Measurements from ENCODE around the gene GLI1. TPM values are rescaled to one million over a fixed set of nuclear protein-coding genes. Genes with fewer than 3 reads are reported as not detected.

Gene GLI1
- total RNA-seq, 1 experiment from 2014 or later, result 6.4 TPM

GRCh38 chr12:57461917-57462250 lies 2.3 kb downstream of the GLI1 start:
- H3K9me2 ChIP-seq (ENCODE audit: insufficient read depth), result no peaks in the 10 kb centered on the region
- CTCF ChIA-PET, result interaction anchor here (0.6 to 1.7 kb wide), 4 partner anchors 9 to 248 kb away, joined by 3 to 7 read pairs (median 4); no protein-coding TSS in a partner anchor
- H3K36me3 ChIP-seq (ENCODE audit: control insufficient read depth in 1 of 2, insufficient read depth in 2 of 2, low read length in 2 of 2), result no peaks in the 10 kb centered on the region
- H3K4me1 ChIP-seq (ENCODE audit: control insufficient read depth in 1 of 2, insufficient read depth in 2 of 2, low read length in 2 of 2), result peaks cover 20 to 44% of the 10 kb centered on the region in 2 experiments
- RAD21 ChIA-PET (ENCODE audit: low non-redundant PET in 1 of 2, low total read pairs in 2 of 2, uncharacterized antibody in 2 of 2, unreplicated experiment in 2 of 2), result no interaction called here
- H2AFZ ChIP-seq (ENCODE audit: low read depth, low read length, poor library complexity, severe bottlenecking), result no peak overlapping the region
- no TSS peak for BruUV-seq (replicated peaks)
- H3K79me2 ChIP-seq (ENCODE audit: insufficient read depth, low read length), result no peaks in the 10 kb centered on the region
- H3K27ac ChIP-seq (ENCODE audit: low read depth, low read length), result peak overlapping the region; percentile 65
- H3K9ac ChIP-seq (ENCODE audit: low read length), result peak overlapping the region; percentile 56
- POLR2A ChIA-PET, result no interaction called here
- H3K4me3 ChIP-seq (replicated peaks in 1 of 2; ENCODE audit: low read depth in 1 of 2, low read length in 2 of 2), result peak overlapping the region; percentile 75
- ATAC-seq (peak; percentile 4), DNase-seq (ENCODE audit: low read depth, low spot score) (no peak)
- H4K20me1 ChIP-seq (ENCODE audit: insufficient read depth), result no peaks in the 10 kb centered on the region
- intact Hi-C loops (cut with micrococcal nuclease), result loop anchor here (5.0 kb wide), 1 partner anchor 375 kb away; the partner anchor contains the start of gene NAB2
- TF ChIP-seq REST (IDR thresholded peaks at IDR 0.05; ENCODE audit: low read depth) (no peak), EZH2phosphoT487 (IDR thresholded peaks at IDR 0.05; ENCODE audit: borderline replicate concordance) (no peak), POLR2A (IDR thresholded peaks at IDR 0.05; ENCODE audit: borderline replicate concordance, extremely low read depth, insufficient read depth, insufficient read length) (no peak), SP1 (IDR thresholded peaks at IDR 0.05; ENCODE audit: low read depth) (no peak), FOSL1 (IDR thresholded peaks at IDR 0.05; ENCODE audit: low read depth) (no peak), JUND (IDR thresholded peaks at IDR 0.05) (no peak), YY1 (IDR thresholded peaks at IDR 0.05; ENCODE audit: extremely low read depth, insufficient replicate concordance, low read depth, low read length) (no peak), ZNF274 (IDR thresholded peaks at IDR 0.05; ENCODE audit: low read depth, low read length) (no peak)
- no peaks in the 10 kb centered on the region for H3K27me3 ChIP-seq (ENCODE audit: insufficient read depth, low read length)
- no peaks in the 10 kb centered on the region for H3K9me3 ChIP-seq (ENCODE audit: control insufficient read depth in 1 of 2, insufficient read depth in 1 of 2, low read depth in 1 of 2, low read length in 2 of 2)
- H3K4me2 ChIP-seq (ENCODE audit: low read length), result peak overlapping the region; percentile 99

All from HCT116 (cell line).